A549 (cell line): ENCODE measurements around the gene URI1. TPM values are rescaled to one million over a fixed set of nuclear protein-coding genes. Genes with fewer than 3 reads are reported as not detected.
A peak's percentile ranks its signal among the peaks of the same experiment; 100 is the strongest.

Source experiments
- ATAC-seq, 2 experiments: fragments of 200-7000 bp in 1 of 2; fragments of >200 bp in 1 of 2; cut with Nextera tagmentation in 1 of 2; cut with Tn5 transposase in 1 of 2; 3 replicates each; pipeline versions ENCODE4 v1.8.0 to v1.9.1; 2018 to 2020; ENCODE audit warnings: mild to moderate bottlenecking in 1 of 2, moderate library complexity in 1 of 2
- CTCF ChIA-PET: fragments of 300-600 bp; sonication (Branson Sonifier 250); formaldehyde crosslinking; extraction: SDS; loops from one replicate; lab custom pipeline; 2021; ENCODE audit warnings: antibody characterized with exemption, inconsistent platforms; lab: Yijun Ruan, JAX
- POLR2A ChIA-PET: fragments of 350-600 bp; formaldehyde crosslinking; extraction: SDS; loops from one replicate; lab custom pipeline; 2021; ENCODE audit warnings: antibody characterized with exemption, inconsistent platforms; lab: Yijun Ruan, JAX
- DNase-seq, 2 experiments: peaks; one replicate each; pipeline versions ENCODE4 v3.0.0 to v3.0.0-alpha.2; 2011 to 2016; ENCODE audit warnings: low read depth in 1 of 2, low spot score in 1 of 2
- FAIRE-seq: peaks from 2 replicates; lab custom pipeline; 2011; peaks lifted over from hg19 to GRCh38; lab: Jason Lieb, UNC
- H3K27ac ChIP-seq, 2 experiments: fragments of >200 bp; sonication (Bioruptor Twin); formaldehyde crosslinking; 3 replicates each; pipeline ENCODE4 v1.5.1; 2016 to 2017
- H3K4me1 ChIP-seq: fragments of >200 bp; sonication (Bioruptor Twin); formaldehyde crosslinking; 3 replicates; pipeline ENCODE4 v1.6.1; 2016
- H3K4me2 ChIP-seq: fragments of >200 bp; sonication (Bioruptor Twin); formaldehyde crosslinking; 3 replicates; pipeline ENCODE4 v1.6.1; 2016
- H3K4me3 ChIP-seq: fragments of >200 bp; sonication (Bioruptor Twin); formaldehyde crosslinking; 3 replicates; pipeline ENCODE4 v1.5.1; 2016
- H3K9me3 ChIP-seq: fragments of >200 bp; sonication (Bioruptor Twin); formaldehyde crosslinking; 3 replicates; pipeline ENCODE4 v1.6.1; 2016
- ATOH8 ChIP-seq: fragments of 250-450 bp; sonication (Bioruptor Pico); IDR thresholded peaks from 2 replicates; pipeline ENCODE4 v1.5.0; 2020; ENCODE audit warnings: low read depth, mild to moderate bottlenecking, moderate library complexity
- BHLHE40 ChIP-seq: IDR thresholded peaks from 2 replicates; pipeline ENCODE4 v1.6.1; 2012; ENCODE audit warnings: low read depth, low read length, inconsistent platforms
- CBX2 ChIP-seq: fragments of 200-600 bp; sonication (generic); IDR thresholded peaks from 2 replicates; pipeline ENCODE4 v1.6.1; 2016; ENCODE audit warnings: low read depth, mild to moderate bottlenecking, borderline replicate concordance
- CHD2 ChIP-seq: fragments of 150-350 bp; IDR thresholded peaks from 2 replicates; pipeline ENCODE4 v1.6.1; 2014; ENCODE audit warnings: low read length; ENCODE audit not compliant: partially characterized antibody
- CHD4 ChIP-seq: fragments of 200-600 bp; sonication (generic); IDR thresholded peaks from 2 replicates; pipeline ENCODE4 v1.6.1; 2016; ENCODE audit warnings: antibody characterized with exemption, mild to moderate bottlenecking, borderline replicate concordance
- CTCF ChIP-seq: fragments of >200 bp; sonication (Bioruptor Twin); formaldehyde crosslinking; IDR thresholded peaks from 3 replicates; pipeline ENCODE4 v1.5.1; 2016
- E2F6 ChIP-seq: IDR thresholded peaks from 2 replicates; pipeline ENCODE4 v1.6.1; 2012; ENCODE audit warnings: low read depth, borderline replicate concordance
- EP300 ChIP-seq, 2 experiments: fragments of >200 bp; sonication (Bioruptor Twin); formaldehyde crosslinking; IDR thresholded peaks; 2 replicates in 1 of 2; 3 replicates in 1 of 2; pipeline ENCODE4 v1.6.1; 2016 to 2017
- ESRRA ChIP-seq: fragments of 150-350 bp; IDR thresholded peaks from 2 replicates; pipeline ENCODE4 v1.6.1; 2014; ENCODE audit warnings: mild to moderate bottlenecking, low read length, borderline replicate concordance
- FOXS1 ChIP-seq: fragments of 250-450 bp; sonication (Bioruptor Pico); IDR thresholded peaks from 2 replicates; pipeline ENCODE4 v1.5.0; 2020; ENCODE audit warnings: mild to moderate bottlenecking, moderate library complexity
- HDAC2 ChIP-seq: fragments of 200-600 bp; sonication (generic); IDR thresholded peaks from 2 replicates; pipeline ENCODE4 v1.6.1; 2016
- HES2 ChIP-seq: fragments of >200 bp; sonication (Bioruptor Twin); formaldehyde crosslinking; IDR thresholded peaks from 2 replicates; pipeline ENCODE4 v1.6.1; 2016
- HEYL ChIP-seq: fragments of 250-450 bp; sonication (Bioruptor Pico); IDR thresholded peaks from 2 replicates; pipeline ENCODE4 v1.8.0; 2021; ENCODE audit warnings: mild to moderate bottlenecking, moderate library complexity
- HOXB13 ChIP-seq: fragments of 250-450 bp; sonication (Bioruptor Pico); IDR thresholded peaks from 2 replicates; pipeline ENCODE4 v1.5.0; 2020; ENCODE audit warnings: low read depth, mild to moderate bottlenecking, moderate library complexity
- HOXB5 ChIP-seq: fragments of 250-450 bp; sonication (Bioruptor Pico); IDR thresholded peaks from 2 replicates; pipeline ENCODE4 v1.5.0; 2020; ENCODE audit warnings: mild to moderate bottlenecking, moderate library complexity
- JUNB ChIP-seq: fragments of >200 bp; sonication (Bioruptor Twin); formaldehyde crosslinking; IDR thresholded peaks from 2 replicates; pipeline ENCODE4 v1.6.1; 2016
- KDM1A ChIP-seq: fragments of 200-600 bp; sonication (generic); IDR thresholded peaks from 2 replicates; pipeline ENCODE4 v1.6.1; 2016; ENCODE audit warnings: low read depth, mild to moderate bottlenecking
- MAFK ChIP-seq: fragments of 450-650 bp; IDR thresholded peaks from 2 replicates; pipeline ENCODE4 v1.6.1; 2014; ENCODE audit not compliant: partially characterized antibody
- MAX ChIP-seq: IDR thresholded peaks from 2 replicates; pipeline ENCODE4 v1.6.1; 2012
- MAZ ChIP-seq: fragments of 150-350 bp; IDR thresholded peaks from 2 replicates; pipeline ENCODE4 v1.6.1; 2014; ENCODE audit warnings: antibody characterized with exemption, low read depth, low read length, borderline replicate concordance
- NFE2L2 ChIP-seq: fragments of 150-350 bp; conservative IDR thresholded peaks from 2 replicates; pipeline ENCODE4 v1.6.1; 2014; ENCODE audit warnings: low read length
- NPAS2 ChIP-seq: fragments of 250-450 bp; sonication (Bioruptor Pico); IDR thresholded peaks from 2 replicates; pipeline ENCODE4 v1.8.0; 2022; ENCODE audit warnings: mild to moderate bottlenecking, moderate library complexity, borderline replicate concordance
- PBX3 ChIP-seq: IDR thresholded peaks from 2 replicates; pipeline ENCODE4 v1.6.1; 2012
- PHF8 ChIP-seq: fragments of 200-600 bp; sonication (generic); IDR thresholded peaks from 2 replicates; pipeline ENCODE4 v1.6.1; 2016; ENCODE audit warnings: low read depth, mild to moderate bottlenecking, antibody characterized with exemption, moderate library complexity, borderline replicate concordance
- POLR2A ChIP-seq: IDR thresholded peaks from 2 replicates; pipeline ENCODE4 v1.6.1; 2012; ENCODE audit warnings: mild to moderate bottlenecking, low read length
- RAD21 ChIP-seq, 2 experiments: fragments of >200 bp in 1 of 2; sonication (Bioruptor Twin) in 1 of 2; formaldehyde crosslinking in 1 of 2; IDR thresholded peaks in 1 of 2; conservative IDR thresholded peaks in 1 of 2; 2 replicates in 1 of 2; 3 replicates in 1 of 2; pipeline ENCODE4 v1.6.1; 2012 to 2018; ENCODE audit warnings: inconsistent platforms in 1 of 2
- RARB ChIP-seq: fragments of 250-450 bp; sonication (Bioruptor Pico); IDR thresholded peaks from 2 replicates; pipeline ENCODE4 v1.8.0; 2021; ENCODE audit warnings: mild to moderate bottlenecking, moderate library complexity
- RCOR1 ChIP-seq: fragments of 150-350 bp; IDR thresholded peaks from 2 replicates; pipeline ENCODE4 v1.6.1; 2014; ENCODE audit warnings: antibody characterized with exemption, low read length, low read depth
- RFX5 ChIP-seq: fragments of 450-650 bp; IDR thresholded peaks from 2 replicates; pipeline ENCODE4 v1.7.1; 2014; ENCODE audit warnings: antibody characterized with exemption, mild to moderate bottlenecking, moderate library complexity
- SMC3 ChIP-seq: fragments of >200 bp; sonication (Bioruptor Twin); formaldehyde crosslinking; IDR thresholded peaks from 3 replicates; pipeline ENCODE4 v1.6.1; 2018; ENCODE audit warnings: inconsistent platforms
- SREBF2 ChIP-seq: fragments of 450-650 bp; IDR thresholded peaks from 2 replicates; pipeline ENCODE4 v1.6.1; 2014; ENCODE audit warnings: mild to moderate bottlenecking, moderate library complexity
- TP53 ChIP-seq: fragments of 250-450 bp; sonication (Bioruptor Pico); IDR thresholded peaks from 2 replicates; pipeline ENCODE4 v1.5.0; 2021; ENCODE audit warnings: mild to moderate bottlenecking, moderate library complexity
- USF2 ChIP-seq: fragments of 450-650 bp; IDR thresholded peaks from 2 replicates; pipeline ENCODE4 v1.6.1; 2014; ENCODE audit warnings: antibody characterized with exemption
- ZFP36 ChIP-seq: fragments of 450-650 bp; IDR thresholded peaks from 2 replicates; pipeline ENCODE4 v1.6.1; 2014; ENCODE audit warnings: borderline replicate concordance; ENCODE audit not compliant: partially characterized antibody
- ZNF302 ChIP-seq: fragments of 250-450 bp; sonication (Bioruptor Pico); IDR thresholded peaks from 2 replicates; pipeline ENCODE4 v1.9.0; 2021; ENCODE audit warnings: inconsistent platforms, mild to moderate bottlenecking, moderate library complexity
- ZSCAN20 ChIP-seq: fragments of 250-450 bp; sonication (Bioruptor Pico); IDR thresholded peaks from 2 replicates; pipeline ENCODE4 v1.8.0; 2022; ENCODE audit warnings: mild to moderate bottlenecking, moderate library complexity
- WGBS: methylation state at CpG from one replicate; pipeline ENCODE4 v1.1.6; 2017; ENCODE audit errors: missing lambda C conversion rate; 5-methylcytosine and 5-hydroxymethylcytosine counted together
- polyA minus RNA-seq: library from RNA; depleted of rRNA, polyadenylated mRNA; stranded (reverse); fragments of >200 nt; gene quantifications from 2 replicates; pipeline ENCODE4 v1.2.3, GENCODE V29; 2011; rRNA and poly(A)+ RNA removed
- polyA plus RNA-seq, 4 experiments: library from polyadenylated mRNA; depleted of rRNA in 3 of 4; stranded (reverse); fragments of >200 nt; fragmentation: RNase III in 1 of 4; extraction: RNeasy Plus Mini Kit Qiagen cat#74134 plus additional on column Dnase treatment in 1 of 4; gene quantifications; 2 replicates in 3 of 4; 3 replicates in 1 of 4; pipeline ENCODE4 v1.2.3, GENCODE V29; 2011 to 2017

The URI1 gene
- polyA plus RNA-seq (2011; rRNA removed) (157 and 228 TPM in 2 replicates), polyA plus RNA-seq (2017; fragmentation: RNase III; extraction: RNeasy Plus Mini Kit Qiagen cat#74134 plus additional on column Dnase treatment) (116 to 125 TPM (median 119 TPM) in 3 replicates), polyA minus RNA-seq (112 and 125 TPM in 2 replicates)
- polyA plus RNA-seq (2012; cell fraction: cytosol; rRNA removed) = 49.3 and 63.3 TPM in 2 replicates
- polyA plus RNA-seq (2012; cell fraction: nucleus; rRNA removed) = 13.8 and 26.8 TPM in 2 replicates

- H3K4me3 ChIP-seq = peak within 1 kb of the TSS; percentile 64
- POLR2A ChIA-PET = interaction anchor here (0.6 to 1.9 kb wide), 16 partner anchors 9 to 290 kb away, joined by 3 to 10 read pairs (median 3); no protein-coding TSS in a partner anchor
- H3K4me1 ChIP-seq = peaks cover 38% of the 10 kb centered on the region
- peak; percentile 89 to 90 for ATAC-seq
- H3K27ac ChIP-seq = peak within 1 kb of the TSS; percentile 79 to 90
- peaks cover 13% of the 10 kb centered on the region; the same call in 2 of the 3 replicates for H3K9me3 ChIP-seq
- FAIRE-seq = no peak
- DNase-seq = peak; percentile 92 to 96
- CTCF ChIA-PET = interaction anchor here (0.5 to 2.3 kb wide), 14 partner anchors 9 to 340 kb away, joined by 3 to 6 read pairs (median 4); no protein-coding TSS in a partner anchor
- 2% methylated on average over 55 of the region's 59 CpGs for WGBS
- peak within 1 kb of the TSS; percentile 83 for H3K4me2 ChIP-seq
- TF ChIP-seq PBX3 (peak; percentile 38; the same call in 1 of the 2 replicates), CTCF (no peak), ZFP36 (no peak), SREBF2 (no peak), ZNF302 (CRISPR knock-in tag) (0 out of 2 replicates have a peak, but pooled peaks have one; percentile 41), HOXB13 (peak; percentile 25; the same call in 1 of the 2 replicates), CBX2 (no peak), RFX5 (peak; percentile 77), HOXB5 (no peak), TP53 (no peak), RCOR1 (no peak), KDM1A (no peak), BHLHE40 (peak; percentile 27; the same call in 1 of the 2 replicates), USF2 (0 out of 2 replicates have a peak, but pooled peaks have one; percentile 26), CHD4 (no peak), RARB (CRISPR knock-in tag) (no peak), CHD2 (no peak), E2F6 (peak; percentile 95), NFE2L2 (no peak), MAZ (no peak), FOXS1 (CRISPR knock-in tag) (no peak), POLR2A (peak; percentile 90), HES2 (no peak), RAD21 (conservative IDR thresholded peaks at IDR 0.05 in 1 of 2, IDR thresholded peaks at IDR 0.05 in 1 of 2) (no peak), JUNB (no peak), SMC3 (no peak), HDAC2 (no peak), PHF8 (peak; percentile 54; the same call in 1 of the 2 replicates), ESRRA (no peak), ZSCAN20 (no peak), NPAS2 (CRISPR knock-in tag) (no peak), MAFK (no peak), EP300 (IDR thresholded peaks at IDR 0.05) (no peak), ATOH8 (CRISPR knock-in tag) (no peak), MAX (peak; percentile 99), HEYL (no peak)
Measured at GRCh38 chr19:29941828-29942403, at the start of gene URI1. Gene URI1, plus strand, starts transcription at chr19:29942239. Its CDS starts 309 bp downstream, at chr19:29942548.
